Stimulated activated CD8-positive, alpha-beta memory T cell treated with anti-CD3 and anti-CD28 coated beads, Interleukin-7, amount 100 ng/mL, for 4 hours (primary cell): ENCODE results near the gene ASCL3.
"Not testable (repeated sequence)": the region's sequence is repeated elsewhere in the genome, so short reads cannot be mapped to it uniquely, and the experiment has no call there.

Experiments
- DNase-seq, 2 donors: peaks; one replicate each; pipeline ENCODE4 v3.0.0-alpha.2; 2020; ENCODE audit warnings: low read depth in 2 of 2

The ASCL3 gene

GRCh38 chr11:8947230-8947943, 4.6 kb upstream of the ASCL3 start:
- no peak for DNase-seq

GRCh38 chr11:8941341-8942103, 1.3 kb downstream of the ASCL3 start:
- no peak for DNase-seq

GRCh38 chr11:8937659-8938058, 5.2 kb downstream of the ASCL3 start:
- no peak for DNase-seq

GRCh38 chr11:8937159-8937558, 5.7 kb downstream of the ASCL3 start:
- DNase-seq: no peak

GRCh38 chr11:8935789-8936188, 7.0 kb downstream of the ASCL3 start:
- not testable (repeated sequence) for DNase-seq

- DNase-seq: no peak
These were observed 7.9 kb downstream of the ASCL3 start for GRCh38 chr11:8934742-8935488.

- no peak for DNase-seq
These were observed 8.9 kb downstream of the ASCL3 start for GRCh38 chr11:8933931-8934330.

GRCh38 chr11:8932564-8933180, 10.1 kb downstream of the ASCL3 start, which contains the start of gene C11orf16:
C11orf16 (minus strand) TSS chr11:8932947; CDS start chr11:8932308, 639 bp downstream.
- DNase-seq: no peak

GRCh38 chr11:8930456-8931175, 12.2 kb downstream of the ASCL3 start:
- no peak for DNase-seq

GRCh38 chr11:8928981-8929615, 13.7 kb downstream of the ASCL3 start:
- DNase-seq: no peak

- no peak for DNase-seq
These were observed 14.6 kb downstream of the ASCL3 start for GRCh38 chr11:8928205-8928604.

GRCh38 chr11:8927233-8927632, 15.6 kb downstream of the ASCL3 start:
- no peak for DNase-seq

- DNase-seq: no peak
These were observed 16.6 kb downstream of the ASCL3 start for GRCh38 chr11:8926236-8926635.

- DNase-seq: no peak
These were observed 17.1 kb downstream of the ASCL3 start for GRCh38 chr11:8925711-8926110.

GRCh38 chr11:8922691-8923090, 20.1 kb downstream of the ASCL3 start:
- no peak for DNase-seq

- no peak for DNase-seq
These were observed 25.5 kb downstream of the ASCL3 start for GRCh38 chr11:8917157-8917825.

- no peak for DNase-seq
These were observed 28.2 kb downstream of the ASCL3 start for GRCh38 chr11:8914661-8915018.

- peak; percentile 11 to 39 for DNase-seq
These were observed 28.7 kb downstream of the ASCL3 start for GRCh38 chr11:8913961-8914660.

GRCh38 chr11:8911029-8911823, 31.6 kb downstream of the ASCL3 start, which contains the start of gene AKIP1:
AKIP1 (plus strand) TSS chr11:8911189; CDS start chr11:8911450, 261 bp downstream.
- peak; percentile 67 to 78 for DNase-seq
